Cardiac muscle cell (in vitro differentiated cells and primary cell): ENCODE data around the gene TNC. TPM values are rescaled to one million over a fixed set of nuclear protein-coding genes. Genes with fewer than 3 reads are reported as not detected.

ENCODE experiments used
- DNase-seq, 2 donors: peaks; one replicate each; pipeline versions ENCODE4 v3.0.0 to v3.0.0-alpha.2; 2010 to 2017; ENCODE audit warnings: low read depth in 1 of 2, low spot score in 1 of 2
- H3K27ac ChIP-seq: fragments of 200-600 bp; sonication (generic); 2 replicates; pipeline ENCODE4 v1.5.1; 2016
- H3K27me3 ChIP-seq: fragments of 200-600 bp; sonication (generic); 2 replicates; pipeline ENCODE4 v1.6.0; 2016; ENCODE audit warnings: control low read depth
- H3K36me3 ChIP-seq: fragments of 200-600 bp; sonication (generic); 2 replicates; pipeline ENCODE4 v1.5.1; 2016; ENCODE audit warnings: control low read depth
- H3K4me1 ChIP-seq: fragments of 200-600 bp; sonication (generic); 2 replicates; pipeline ENCODE4 v1.8.1; 2017; ENCODE audit warnings: low read depth, mild to moderate bottlenecking, mixed run types
- H3K4me3 ChIP-seq: fragments of 200-600 bp; sonication (generic); 2 replicates; pipeline ENCODE4 v1.5.1; 2016; ENCODE audit warnings: mild to moderate bottlenecking
- H3K9me3 ChIP-seq: fragments of 200-600 bp; sonication (generic); 2 replicates; pipeline ENCODE4 v1.5.1; 2017; ENCODE audit warnings: low read depth, mild to moderate bottlenecking, control low read depth
- polyA plus RNA-seq: library from polyadenylated mRNA; unstranded; fragments of >200 nt; fragmentation: Nextera tagmentation; extraction: Ambion mirVana; gene quantifications from 2 replicates; pipeline ENCODE4 v1.2.1, GENCODE V29; 2016
- total RNA-seq: library from RNA; depleted of rRNA; stranded (reverse); fragments of >200 nt; gene quantifications from 2 replicates; pipeline ENCODE4 v1.2.3, GENCODE V29; 2016
- TF ChIP-seq, protein P1 (sequence below): IDR thresholded peaks from 2 replicates; pipeline ENCODE4 v1.5.1; 2012; ENCODE audit warnings: low read depth, mild to moderate bottlenecking, low read length

The TNC gene
- total and polyA plus RNA-seq, 2 experiments from 2014 or later = 23.9 to 29.7 TPM

- Histone ChIP-seq H3K9me3 (no peaks in the 10 kb centered on the region), H3K4me3 (no peak overlapping the region), H3K4me1 (peaks cover 9% of the 10 kb centered on the region), H3K36me3 (no peaks in the 10 kb centered on the region), H3K27ac (no peak overlapping the region), H3K27me3 (peaks cover 68% of the 10 kb centered on the region)
- TF ChIP-seq, protein P1, sequence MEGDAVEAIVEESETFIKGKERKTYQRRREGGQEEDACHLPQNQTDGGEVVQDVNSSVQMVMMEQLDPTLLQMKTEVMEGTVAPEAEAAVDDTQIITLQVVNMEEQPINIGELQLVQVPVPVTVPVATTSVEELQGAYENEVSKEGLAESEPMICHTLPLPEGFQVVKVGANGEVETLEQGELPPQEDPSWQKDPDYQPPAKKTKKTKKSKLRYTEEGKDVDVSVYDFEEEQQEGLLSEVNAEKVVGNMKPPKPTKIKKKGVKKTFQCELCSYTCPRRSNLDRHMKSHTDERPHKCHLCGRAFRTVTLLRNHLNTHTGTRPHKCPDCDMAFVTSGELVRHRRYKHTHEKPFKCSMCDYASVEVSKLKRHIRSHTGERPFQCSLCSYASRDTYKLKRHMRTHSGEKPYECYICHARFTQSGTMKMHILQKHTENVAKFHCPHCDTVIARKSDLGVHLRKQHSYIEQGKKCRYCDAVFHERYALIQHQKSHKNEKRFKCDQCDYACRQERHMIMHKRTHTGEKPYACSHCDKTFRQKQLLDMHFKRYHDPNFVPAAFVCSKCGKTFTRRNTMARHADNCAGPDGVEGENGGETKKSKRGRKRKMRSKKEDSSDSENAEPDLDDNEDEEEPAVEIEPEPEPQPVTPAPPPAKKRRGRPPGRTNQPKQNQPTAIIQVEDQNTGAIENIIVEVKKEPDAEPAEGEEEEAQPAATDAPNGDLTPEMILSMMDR = no peak
- DNase-seq = no peak
Measured at GRCh38 chr9:114998326-114998725, 119.6 kb downstream of the TNC start.

DNA sequence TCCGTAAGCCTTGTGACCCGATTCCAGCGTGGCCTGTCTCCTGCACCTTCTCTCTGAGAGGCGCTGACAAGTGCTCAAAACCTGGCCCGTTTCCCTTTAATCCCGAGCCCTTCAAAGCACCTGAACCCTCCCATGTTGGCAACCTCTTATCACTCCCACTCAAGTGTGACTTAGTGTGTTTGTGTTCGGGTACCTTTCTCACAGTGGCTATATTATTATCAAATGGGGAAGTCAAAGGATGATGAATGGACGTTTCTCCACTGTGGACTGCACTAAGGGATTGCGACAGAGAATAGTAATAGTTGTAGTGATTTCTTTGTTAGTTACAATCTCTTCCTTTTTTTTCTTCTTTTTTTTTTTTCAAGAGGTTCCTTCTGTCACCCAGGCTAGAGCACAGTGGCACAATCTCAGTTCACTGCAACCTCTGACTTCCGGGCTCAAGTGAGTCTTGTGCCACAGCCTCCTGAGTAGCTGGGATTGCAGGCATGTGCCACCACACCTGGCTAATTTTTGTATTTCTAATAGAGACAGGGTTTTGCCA, 122.2 kb downstream of the TNC start:
- DNase-seq = peak in 1 of 2 donors; percentile 90
- Histone ChIP-seq H3K4me1 (peaks cover 9% of the 10 kb centered on the region), H3K36me3 (no peaks in the 10 kb centered on the region), H3K4me3 (no peak overlapping the region), H3K27ac (no peak overlapping the region), H3K27me3 (peaks cover 77% of the 10 kb centered on the region), H3K9me3 (no peaks in the 10 kb centered on the region)
- TF ChIP-seq, protein P1 = no peak

- H3K27ac ChIP-seq = no peak overlapping the region
- peaks cover 77% of the 10 kb centered on the region for H3K27me3 ChIP-seq
- peaks cover 9% of the 10 kb centered on the region for H3K4me1 ChIP-seq
- TF ChIP-seq, protein P1 = no peak
- H3K9me3 ChIP-seq = no peaks in the 10 kb centered on the region
- H3K4me3 ChIP-seq = no peak overlapping the region
- no peaks in the 10 kb centered on the region for H3K36me3 ChIP-seq
- DNase-seq = no peak
Measured at GRCh38 chr9:114994768-114995167, 123.2 kb downstream of the TNC start.

GRCh38 chr9:114991861-114992260, 126.1 kb downstream of the TNC start:
- H3K4me1 ChIP-seq = peaks cover 9% of the 10 kb centered on the region
- no peak overlapping the region for H3K27ac ChIP-seq

GRCh38 chr9:114990901-114991300, 127.1 kb downstream of the TNC start:
- TF ChIP-seq, protein P1 = no peak
- Histone ChIP-seq H3K27me3 (peaks cover 84% of the 10 kb centered on the region), H3K36me3 (no peaks in the 10 kb centered on the region), H3K4me1 (peaks cover 7% of the 10 kb centered on the region), H3K27ac (no peak overlapping the region), H3K9me3 (no peaks in the 10 kb centered on the region), H3K4me3 (no peak overlapping the region)
- no peak for DNase-seq

More at GRCh38 chr9:114991861-114992260, 126.1 kb downstream of the TNC start:
- no peak overlapping the region for H3K4me3 ChIP-seq
- peaks cover 77% of the 10 kb centered on the region for H3K27me3 ChIP-seq
- DNase-seq = no peak
- no peaks in the 10 kb centered on the region for H3K36me3 ChIP-seq
- TF ChIP-seq, protein P1 = no peak
- H3K9me3 ChIP-seq = no peaks in the 10 kb centered on the region
